H9 (cell line): ENCODE results near the gene GVQW3. TPM values are rescaled to one million over a fixed set of nuclear protein-coding genes. Genes with fewer than 3 reads are reported as not detected.

Source experiments
- DNase-seq: peaks from one replicate; pipeline ENCODE4 v3.0.0-alpha.2; 2017
- H2AFZ ChIP-seq: one replicate; pipeline ENCODE4 v1.6.1; 2013; ENCODE audit warnings: mild to moderate bottlenecking, low read length, control low read depth, moderate library complexity
- H2AK5ac ChIP-seq: 2 replicates; pipeline ENCODE4 v1.6.1; 2013; ENCODE audit warnings: low read length, control low read depth, mixed read lengths; ENCODE audit not compliant: insufficient read length
- H2BK120ac ChIP-seq: one replicate; pipeline ENCODE4 v1.6.1; 2013; ENCODE audit warnings: low read depth, mild to moderate bottlenecking, low read length, control low read depth, inconsistent platforms; ENCODE audit not compliant: poor library complexity, severe bottlenecking
- H2BK12ac ChIP-seq: 2 replicates; pipeline ENCODE4 v1.6.1; 2013; ENCODE audit warnings: low read length, control low read depth, mixed read lengths, low read depth; ENCODE audit not compliant: insufficient read length
- H2BK15ac ChIP-seq: 2 replicates; pipeline ENCODE4 v1.6.1; 2013; ENCODE audit warnings: low read depth, low read length, control low read depth
- H2BK20ac ChIP-seq: one replicate; pipeline ENCODE4 v1.6.1; 2013; ENCODE audit warnings: low read depth, mild to moderate bottlenecking, low read length, control low read depth, inconsistent platforms; ENCODE audit not compliant: poor library complexity, severe bottlenecking
- H2BK5ac ChIP-seq: 2 replicates; pipeline ENCODE4 v1.6.1; 2013; ENCODE audit warnings: low read length, control low read depth, mixed read lengths; ENCODE audit not compliant: insufficient read length
- H3K14ac ChIP-seq: 2 replicates; pipeline ENCODE4 v1.6.1; 2013; ENCODE audit warnings: low read length, control low read depth; ENCODE audit not compliant: insufficient read depth
- H3K18ac ChIP-seq: 2 replicates; pipeline ENCODE4 v1.6.1; 2013; ENCODE audit warnings: low read depth, mild to moderate bottlenecking, mixed read lengths, low read length, control low read depth; ENCODE audit not compliant: insufficient read length
- H3K23ac ChIP-seq: 2 replicates; pipeline ENCODE4 v1.6.1; 2013; ENCODE audit warnings: low read length, control low read depth, mixed read lengths, low read depth; ENCODE audit not compliant: insufficient read length
- H3K23me2 ChIP-seq: 2 replicates; pipeline ENCODE4 v1.6.1; 2013; ENCODE audit warnings: low read depth, mild to moderate bottlenecking, mixed read lengths, low read length, control low read depth; ENCODE audit not compliant: insufficient read length, poor library complexity, severe bottlenecking
- H3K27ac ChIP-seq: 2 replicates; pipeline ENCODE4 v1.5.1; 2013; ENCODE audit warnings: low read length, control low read depth, mixed read lengths, low read depth; ENCODE audit not compliant: insufficient read length
- H3K27me3 ChIP-seq: 2 replicates; pipeline ENCODE4 v1.6.1; 2013; ENCODE audit warnings: low read length, control low read depth, inconsistent platforms; ENCODE audit not compliant: insufficient read depth
- H3K4ac ChIP-seq: 2 replicates; pipeline ENCODE4 v1.6.1; 2013; ENCODE audit warnings: low read depth, mild to moderate bottlenecking, control low read depth, inconsistent platforms, low read length, moderate library complexity
- H3K4me1 ChIP-seq: 2 replicates; pipeline ENCODE4 v1.6.1; 2013; ENCODE audit warnings: low read length, control low read depth, inconsistent platforms; ENCODE audit not compliant: insufficient read depth
- H3K4me2 ChIP-seq: 2 replicates; pipeline ENCODE4 v1.6.1; 2013; ENCODE audit warnings: low read length, control low read depth, mixed read lengths; ENCODE audit not compliant: insufficient read length, insufficient read depth
- H3K56ac ChIP-seq: 2 replicates; pipeline ENCODE4 v1.6.1; 2013; ENCODE audit warnings: low read depth, mild to moderate bottlenecking, mixed read lengths, low read length, control low read depth; ENCODE audit not compliant: insufficient read length
- H3K79me1 ChIP-seq: 2 replicates; pipeline ENCODE4 v1.6.1; 2013; ENCODE audit warnings: low read depth, mild to moderate bottlenecking, moderate library complexity, low read length, control low read depth, inconsistent platforms; ENCODE audit not compliant: insufficient read depth, poor library complexity, severe bottlenecking
- H3K79me2 ChIP-seq: 2 replicates; pipeline ENCODE4 v1.6.1; 2013; ENCODE audit warnings: low read length, control low read depth, inconsistent platforms; ENCODE audit not compliant: insufficient read depth
- H3K9ac ChIP-seq: 2 replicates; pipeline ENCODE4 v1.6.1; 2013; ENCODE audit warnings: low read length, control low read depth, mixed read lengths; ENCODE audit not compliant: insufficient read length; ENCODE audit errors: extremely low read depth
- H3K9me3 ChIP-seq: one replicate; pipeline ENCODE4 v1.6.1; 2013; ENCODE audit warnings: low read depth, low read length, inconsistent platforms; ENCODE audit not compliant: control insufficient read depth
- H3T11ph ChIP-seq: one replicate; pipeline ENCODE4 v1.6.1; 2013; ENCODE audit warnings: mild to moderate bottlenecking, low read length, control low read depth, inconsistent platforms
- H4K20me1 ChIP-seq: one replicate; pipeline ENCODE4 v1.6.1; 2013; ENCODE audit not compliant: control insufficient read depth, insufficient read length, insufficient read depth
- H4K5ac ChIP-seq: 2 replicates; pipeline ENCODE4 v1.6.1; 2013; ENCODE audit warnings: low read depth, mild to moderate bottlenecking, mixed read lengths, low read length, control low read depth; ENCODE audit not compliant: insufficient read length
- H4K8ac ChIP-seq: replicated peaks from 2 replicates; pipeline ENCODE4 v1.6.1; 2013; ENCODE audit warnings: low read length, control low read depth, mixed read lengths, low read depth; ENCODE audit not compliant: insufficient read length
- H4K91ac ChIP-seq: 2 replicates; pipeline ENCODE4 v1.6.1; 2013; ENCODE audit warnings: low read depth, mild to moderate bottlenecking, moderate library complexity, mixed read lengths, low read length, control low read depth; ENCODE audit not compliant: insufficient read length
- H3K27ac Mint-ChIP-seq, 3 experiments: 2 replicates in 2 of 3; 3 replicates in 1 of 3; pipeline ENCODE4 v1.8.0; 2020 to 2021; ENCODE audit warnings: mixed read lengths in 3 of 3, mild to moderate bottlenecking in 1 of 3, moderate library complexity in 1 of 3
- H3K27me3 Mint-ChIP-seq: 2 replicates; pipeline ENCODE4 v1.8.0; 2021; ENCODE audit warnings: low read depth, mild to moderate bottlenecking, moderate library complexity, mixed read lengths
- H3K36me3 Mint-ChIP-seq, 3 experiments: 2 replicates in 2 of 3; 3 replicates in 1 of 3; pipeline ENCODE4 v1.8.0; 2020 to 2021; ENCODE audit warnings: low read depth in 3 of 3, mixed read lengths in 3 of 3; ENCODE audit not compliant: insufficient read depth in 1 of 3
- H3K4me1 Mint-ChIP-seq, 2 experiments: 2 replicates each; pipeline ENCODE4 v1.8.0; 2020; ENCODE audit warnings: mixed read lengths in 2 of 2
- H3K4me3 Mint-ChIP-seq, 2 experiments: 2 replicates in 1 of 2; 3 replicates in 1 of 2; pipeline ENCODE4 v1.8.0; 2020 to 2021; ENCODE audit warnings: mild to moderate bottlenecking in 2 of 2, mixed read lengths in 2 of 2, moderate library complexity in 1 of 2
- H3K9me3 Mint-ChIP-seq, 2 experiments: 2 replicates in 1 of 2; 3 replicates in 1 of 2; pipeline ENCODE4 v1.8.0; 2020; ENCODE audit warnings: mild to moderate bottlenecking in 2 of 2, mixed read lengths in 2 of 2, moderate library complexity in 1 of 2
- CTCF ChIP-seq: fragments of 200-600 bp; sonication (generic); conservative IDR thresholded peaks from 3 replicates; pipeline ENCODE4 v1.8.0; 2021; ENCODE audit warnings: antibody characterized with exemption, mild to moderate bottlenecking
- WGBS: extraction: QIAGEN DNeasy Blood & Tissue Kit; methylation state at CpG from one replicate; pipeline ENCODE4 v1.1.7; 2013; ENCODE audit warnings: missing lambda C conversion rate, low lambda C conversion rate, mixed read lengths; ENCODE audit not compliant: insufficient read length; ENCODE audit errors: extremely low coverage; 5-methylcytosine and 5-hydroxymethylcytosine counted together
- total RNA-seq: library from RNA; stranded (reverse); gene quantifications from 2 replicates; pipeline ENCODE4 v1.2.1, GENCODE V29; 2021

Gene GVQW3
- total RNA-seq, 1 experiment from 2014 or later: 4.5 TPM

- H2BK15ac ChIP-seq: no peak overlapping the region
- no peak for TF ChIP-seq CTCF
- no peak overlapping the region for H3K9ac ChIP-seq
- no peak overlapping the region for H3K23ac ChIP-seq
- Mint-ChIP-seq H3K4me1 (peaks cover 21% of the 10 kb centered on the region in 2 experiments), H3K27ac (0 out of 7 replicates have a peak overlapping the region, but pooled peaks of 1 of the 3 experiments have one; percentile 71), H3K4me3 (no peak overlapping the region), H3K36me3 (no peaks in the 10 kb centered on the region; a peak in 1 of 7 replicates), H3K27me3 (peaks cover 2% of the 10 kb centered on the region; the same call in 1 of the 2 replicates), H3K9me3 (no peaks in the 10 kb centered on the region)
- H2AK5ac ChIP-seq: no peak overlapping the region
- 0 out of 2 replicates have a peak, but pooled peaks cover 4% of the 10 kb centered on the region for H3K4me1 ChIP-seq
- no peak overlapping the region for H2BK20ac ChIP-seq
- peaks cover 11% of the 10 kb centered on the region for H3K23me2 ChIP-seq
- peaks cover 22% of the 10 kb centered on the region; the same call in 1 of the 2 replicates for H3K79me2 ChIP-seq
- H4K20me1 ChIP-seq: no peaks in the 10 kb centered on the region
- H2BK120ac ChIP-seq: no peak overlapping the region
- H4K8ac ChIP-seq: no peak overlapping the region
- H3K27ac ChIP-seq: no peak overlapping the region
- no peak overlapping the region for H2AFZ ChIP-seq
- WGBS: no CpG with 5 or more reads among the region's 7 CpGs
- H2BK5ac ChIP-seq: no peak overlapping the region
- H3K9me3 ChIP-seq: no peaks in the 10 kb centered on the region
- peaks cover 7% of the 10 kb centered on the region for H3K79me1 ChIP-seq
- H3K56ac ChIP-seq: no peak overlapping the region
- H3K14ac ChIP-seq: no peak overlapping the region
- no peak overlapping the region for H3K4me2 ChIP-seq
- no peak overlapping the region for H2BK12ac ChIP-seq
- no peak overlapping the region for H3K4ac ChIP-seq
- DNase-seq: no peak
- no peak overlapping the region for H4K5ac ChIP-seq
- H3K18ac ChIP-seq: no peak overlapping the region
- H3K27me3 ChIP-seq: no peaks in the 10 kb centered on the region
- H3T11ph ChIP-seq: no peak overlapping the region
- no peak overlapping the region for H4K91ac ChIP-seq
These were observed 4.2 kb upstream of the GVQW3 start for GRCh38 chr11:76376746-76377558.
